Measurements from ENCODE around the gene TNFRSF4.

TNFRSF4 gene

GRCh38 chr1:1166642-1167397 lies 47.1 kb downstream of the TNFRSF4 start:
- no peak overlapping the region for H3K4me3 ChIP-seq (replicated peaks; ENCODE audit: low read depth, low read length)
- no peak for TF ChIP-seq CTCF (IDR thresholded peaks at IDR 0.05; ENCODE audit: low read length, missing control alignments)

GRCh38 chr1:1165900-1166421 lies 48.0 kb downstream of the TNFRSF4 start:
- no peak for TF ChIP-seq CTCF (IDR thresholded peaks at IDR 0.05; ENCODE audit: low read length, missing control alignments)
- no peak overlapping the region for H3K4me3 ChIP-seq (replicated peaks; ENCODE audit: low read depth, low read length)
- DNase-seq (ENCODE audit: low read depth) = no peak

More at GRCh38 chr1:1166642-1167397, 47.1 kb downstream of the TNFRSF4 start:
- no peak for DNase-seq (ENCODE audit: low read depth)

- no peak overlapping the region for H3K4me3 ChIP-seq (replicated peaks; ENCODE audit: low read depth, low read length)
Observed at GRCh38 chr1:1165485-1165884, 48.5 kb downstream of the TNFRSF4 start.

GRCh38 chr1:1164701-1165451 lies 49.1 kb downstream of the TNFRSF4 start:
- DNase-seq (ENCODE audit: low read depth) = no peak
- TF ChIP-seq CTCF (IDR thresholded peaks at IDR 0.05; ENCODE audit: low read length, missing control alignments) = no peak
- no peak overlapping the region for H3K4me3 ChIP-seq (replicated peaks; ENCODE audit: low read depth, low read length)

More at GRCh38 chr1:1165485-1165884, 48.5 kb downstream of the TNFRSF4 start:
- no peak for TF ChIP-seq CTCF (IDR thresholded peaks at IDR 0.05; ENCODE audit: low read length, missing control alignments)
- DNase-seq (ENCODE audit: low read depth) = no peak

GRCh38 chr1:1164361-1164700 lies 49.6 kb downstream of the TNFRSF4 start:
- TF ChIP-seq CTCF (IDR thresholded peaks at IDR 0.05; ENCODE audit: low read length, missing control alignments) = no peak
- no peak overlapping the region for H3K4me3 ChIP-seq (replicated peaks; ENCODE audit: low read depth, low read length)
- no peak for DNase-seq (ENCODE audit: low read depth)

GRCh38 chr1:1163538-1164070 lies 50.3 kb downstream of the TNFRSF4 start:
- H3K4me3 ChIP-seq (replicated peaks; ENCODE audit: low read depth, low read length) = no peak overlapping the region
- DNase-seq (ENCODE audit: low read depth) = no peak
- no peak for TF ChIP-seq CTCF (IDR thresholded peaks at IDR 0.05; ENCODE audit: low read length, missing control alignments)
